Thyroid gland (tissue), 4 donors: Measurements from ENCODE around the gene PIEZO2. TPM values are rescaled to one million over a fixed set of nuclear protein-coding genes. Genes with fewer than 3 reads are reported as not detected.

ENCODE experiments used
- DNase-seq, 2 donors: peaks; one replicate each; pipeline ENCODE4 v3.0.0-alpha.2; 2019
- H3K27ac ChIP-seq, 3 donors: fragments of 200-600 bp; sonication (generic); 1 replicate in 2 of 3; 2 replicates in 1 of 3; pipeline ENCODE4 v1.5.1; 2016 to 2019; ENCODE audit warnings: mild to moderate bottlenecking in 1 of 3, moderate library complexity in 1 of 3
- H3K27me3 ChIP-seq: fragments of 200-600 bp; sonication (generic); one replicate; pipeline ENCODE4 v1.5.1; 2019
- H3K36me3 ChIP-seq, 2 donors: fragments of 200-600 bp; sonication (generic); one replicate each; pipeline ENCODE4 v1.5.1; 2016 to 2019
- H3K4me1 ChIP-seq, 2 donors: fragments of 200-600 bp; sonication (generic); one replicate each; pipeline ENCODE4 v1.5.1; 2017 to 2019
- H3K4me3 ChIP-seq, 3 donors: fragments of 200-600 bp; sonication (generic); replicated peaks in 1 of 3; 1 replicate in 2 of 3; 2 replicates in 1 of 3; pipeline ENCODE4 v1.5.1; 2016; ENCODE audit warnings: mild to moderate bottlenecking in 1 of 3
- H3K9me3 ChIP-seq: fragments of 200-600 bp; sonication (generic); one replicate; pipeline ENCODE4 v1.5.1; 2017
- POLR2A ChIP-seq, 2 donors: fragments of 450-650 bp; IDR thresholded peaks; one replicate each; pipeline ENCODE4 v1.6.1; 2017; ENCODE audit warnings: antibody characterized with exemption in 2 of 2, mild to moderate bottlenecking in 2 of 2, moderate library complexity in 1 of 2
- WGBS, 2 donors: methylation state at CpG; one replicate each; pipeline ENCODE4 v1.1.5; 2017; 5-methylcytosine and 5-hydroxymethylcytosine counted together
- intact Hi-C: fragments of 100-400 bp; cut with DNase I; formaldehyde crosslinking; loops from one replicate; pipeline ENCODE4 v1.15.1; 2023
- total RNA-seq, 4 donors: library from RNA; depleted of rRNA; stranded (reverse); fragments of >200 nt; gene quantifications; one replicate each; pipeline ENCODE4 v1.2.3, GENCODE V29; 2016
- TF ChIP-seq, protein P1 (sequence below), 6 experiments: fragments of 200-600 bp in 3 of 6; fragments of 450-650 bp in 3 of 6; sonication (generic) in 3 of 6; IDR thresholded peaks; one replicate each; pipeline ENCODE4 v1.5.1; 2016 to 2019; ENCODE audit warnings: antibody characterized with exemption in 6 of 6, mild to moderate bottlenecking in 2 of 6, inconsistent platforms in 1 of 6, moderate library complexity in 1 of 6

The PIEZO2 gene
- total RNA-seq, 4 donors from 2014 or later, result 5.0 to 13.8 (median 6.1) TPM

- Histone ChIP-seq H3K4me1 (peaks cover 6 to 17% of the 10 kb centered on the region in 2 donors), H3K9me3 (no peaks in the 10 kb centered on the region), H3K27ac (no peak overlapping the region), H3K36me3 (no peaks in the 10 kb centered on the region), H3K4me3 (no peak overlapping the region), H3K27me3 (no peaks in the 10 kb centered on the region)
- 15 to 22% methylated on average over 14 to 23 of the region's 23 CpGs for WGBS, 2 donors
- TF ChIP-seq POLR2A (IDR thresholded peaks at IDR 0.05), result no peak
- TF ChIP-seq, protein P1, sequence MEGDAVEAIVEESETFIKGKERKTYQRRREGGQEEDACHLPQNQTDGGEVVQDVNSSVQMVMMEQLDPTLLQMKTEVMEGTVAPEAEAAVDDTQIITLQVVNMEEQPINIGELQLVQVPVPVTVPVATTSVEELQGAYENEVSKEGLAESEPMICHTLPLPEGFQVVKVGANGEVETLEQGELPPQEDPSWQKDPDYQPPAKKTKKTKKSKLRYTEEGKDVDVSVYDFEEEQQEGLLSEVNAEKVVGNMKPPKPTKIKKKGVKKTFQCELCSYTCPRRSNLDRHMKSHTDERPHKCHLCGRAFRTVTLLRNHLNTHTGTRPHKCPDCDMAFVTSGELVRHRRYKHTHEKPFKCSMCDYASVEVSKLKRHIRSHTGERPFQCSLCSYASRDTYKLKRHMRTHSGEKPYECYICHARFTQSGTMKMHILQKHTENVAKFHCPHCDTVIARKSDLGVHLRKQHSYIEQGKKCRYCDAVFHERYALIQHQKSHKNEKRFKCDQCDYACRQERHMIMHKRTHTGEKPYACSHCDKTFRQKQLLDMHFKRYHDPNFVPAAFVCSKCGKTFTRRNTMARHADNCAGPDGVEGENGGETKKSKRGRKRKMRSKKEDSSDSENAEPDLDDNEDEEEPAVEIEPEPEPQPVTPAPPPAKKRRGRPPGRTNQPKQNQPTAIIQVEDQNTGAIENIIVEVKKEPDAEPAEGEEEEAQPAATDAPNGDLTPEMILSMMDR (IDR thresholded peaks at IDR 0.05), result no peak
- DNase-seq, result no peak
- intact Hi-C loops, result no loop called here
Observed at GRCh38 chr18:11147371-11147951, 1.9 kb downstream of the PIEZO2 start.

GRCh38 chr18:11146947-11147345 lies 2.4 kb downstream of the PIEZO2 start:
- no peak overlapping the region for H3K4me3 ChIP-seq
- H3K27ac ChIP-seq, result no peak overlapping the region
- no peaks in the 10 kb centered on the region for H3K36me3 ChIP-seq
- 50 to 67% methylated on average over 15 of the region's 15 CpGs for WGBS, 2 donors
- no peaks in the 10 kb centered on the region for H3K9me3 ChIP-seq
- peaks cover 6 to 17% of the 10 kb centered on the region in 2 donors for H3K4me1 ChIP-seq
- DNase-seq, result no peak
- intact Hi-C loops, result no loop called here
- no peak for TF ChIP-seq POLR2A (IDR thresholded peaks at IDR 0.05)
- TF ChIP-seq, protein P1 (IDR thresholded peaks at IDR 0.05), result no peak
- H3K27me3 ChIP-seq, result no peaks in the 10 kb centered on the region

GRCh38 chr18:11146238-11146946 lies 3.0 kb downstream of the PIEZO2 start:
- no peaks in the 10 kb centered on the region for H3K27me3 ChIP-seq
- H3K4me1 ChIP-seq, result peaks cover 6 to 17% of the 10 kb centered on the region in 2 donors
- peak in 1 of 2 donors; percentile 4 for DNase-seq
- H3K27ac ChIP-seq, result no peak overlapping the region
- H3K4me3 ChIP-seq, result no peak overlapping the region
- no peak for TF ChIP-seq POLR2A (IDR thresholded peaks at IDR 0.05)
- TF ChIP-seq, protein P1 (IDR thresholded peaks at IDR 0.05), result no peak
- intact Hi-C loops, result no loop called here
- 57% methylated on average over 8 to 13 of the region's 18 CpGs for WGBS, 2 donors
- no peaks in the 10 kb centered on the region for H3K36me3 ChIP-seq
- no peaks in the 10 kb centered on the region for H3K9me3 ChIP-seq

DNA sequence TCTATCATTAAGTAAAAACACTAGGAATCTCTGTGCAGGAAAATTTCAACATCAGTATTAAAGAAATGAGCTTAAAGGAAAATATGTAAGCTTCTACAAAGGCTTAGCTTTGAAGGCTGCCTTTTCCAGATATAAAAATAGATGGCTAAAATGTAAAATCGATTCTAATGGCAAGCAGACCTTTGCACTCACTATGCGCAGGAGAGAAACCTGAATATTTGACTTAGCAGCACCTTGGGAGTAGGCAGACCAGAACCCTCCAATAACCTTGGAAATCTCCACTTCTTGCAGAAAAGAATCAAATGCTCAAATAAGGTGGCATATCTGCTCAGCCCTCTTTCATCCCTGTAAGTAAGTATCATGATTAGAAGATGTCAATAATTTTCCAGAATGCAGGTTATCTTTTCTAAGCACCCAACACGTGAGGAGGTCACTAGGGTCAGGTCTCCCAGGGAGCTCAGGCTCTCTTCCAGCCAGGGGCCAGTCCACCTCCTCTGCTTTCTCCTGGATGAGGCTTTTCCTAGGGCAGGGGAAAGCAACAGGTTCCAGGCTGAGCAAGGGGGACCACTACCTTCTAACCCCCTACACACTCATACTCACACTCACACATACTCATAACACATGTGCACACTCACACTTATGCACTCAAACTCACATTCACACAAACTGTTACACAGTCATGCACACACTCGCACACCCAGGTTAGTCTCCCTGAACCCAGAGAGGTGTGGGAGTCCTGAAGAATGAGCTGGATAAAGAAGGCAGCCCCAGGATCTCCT lies 3.8 kb downstream of the PIEZO2 start:
- no peak overlapping the region for H3K27ac ChIP-seq
- no peak overlapping the region for H3K4me3 ChIP-seq
- H3K27me3 ChIP-seq, result no peaks in the 10 kb centered on the region
- H3K9me3 ChIP-seq, result no peaks in the 10 kb centered on the region
- intact Hi-C loops, result no loop called here
- 88 to 94% methylated on average over 4 of the region's 4 CpGs for WGBS, 2 donors
- no peaks in the 10 kb centered on the region for H3K36me3 ChIP-seq
- no peak for DNase-seq
- H3K4me1 ChIP-seq, result peaks cover 6 to 17% of the 10 kb centered on the region in 2 donors
- TF ChIP-seq, protein P1 (IDR thresholded peaks at IDR 0.05), result no peak
- no peak for TF ChIP-seq POLR2A (IDR thresholded peaks at IDR 0.05)
